ENCODE results near the gene LSM4. TPM values are rescaled to one million over a fixed set of nuclear protein-coding genes. Genes with fewer than 3 reads are reported as not detected.
A peak's percentile ranks its signal among the peaks of the same experiment; 100 is the strongest.

Gene LSM4
- total RNA-seq, 4 donors from 2014 or later: 94.3 to 218 (median 175) TPM

- no peak overlapping the region for H3K4me3 ChIP-seq
- in situ Hi-C loops (cut with MboI; ENCODE audit: low pct_ligation_motif_present in 1 of 4, low pct_unique_long_range_greater_than_20kb in 1 of 4, low sequenced_read_pairs in 3 of 4) (no loop called here), intact Hi-C loops (cut with DNase I; ENCODE audit: low total_unique reads) (no loop called here)
- no peak for TF ChIP-seq POLR2A (IDR thresholded peaks at IDR 0.05)
- no peak for TF ChIP-seq EP300 (IDR thresholded peaks at IDR 0.05; ENCODE audit: low read depth)
- TF ChIP-seq POLR2AphosphoS5 (IDR thresholded peaks at IDR 0.05): no peak
- TF ChIP-seq, protein P1, sequence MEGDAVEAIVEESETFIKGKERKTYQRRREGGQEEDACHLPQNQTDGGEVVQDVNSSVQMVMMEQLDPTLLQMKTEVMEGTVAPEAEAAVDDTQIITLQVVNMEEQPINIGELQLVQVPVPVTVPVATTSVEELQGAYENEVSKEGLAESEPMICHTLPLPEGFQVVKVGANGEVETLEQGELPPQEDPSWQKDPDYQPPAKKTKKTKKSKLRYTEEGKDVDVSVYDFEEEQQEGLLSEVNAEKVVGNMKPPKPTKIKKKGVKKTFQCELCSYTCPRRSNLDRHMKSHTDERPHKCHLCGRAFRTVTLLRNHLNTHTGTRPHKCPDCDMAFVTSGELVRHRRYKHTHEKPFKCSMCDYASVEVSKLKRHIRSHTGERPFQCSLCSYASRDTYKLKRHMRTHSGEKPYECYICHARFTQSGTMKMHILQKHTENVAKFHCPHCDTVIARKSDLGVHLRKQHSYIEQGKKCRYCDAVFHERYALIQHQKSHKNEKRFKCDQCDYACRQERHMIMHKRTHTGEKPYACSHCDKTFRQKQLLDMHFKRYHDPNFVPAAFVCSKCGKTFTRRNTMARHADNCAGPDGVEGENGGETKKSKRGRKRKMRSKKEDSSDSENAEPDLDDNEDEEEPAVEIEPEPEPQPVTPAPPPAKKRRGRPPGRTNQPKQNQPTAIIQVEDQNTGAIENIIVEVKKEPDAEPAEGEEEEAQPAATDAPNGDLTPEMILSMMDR (IDR thresholded peaks at IDR 0.05): no peak
- no peaks in the 10 kb centered on the region for H3K36me3 ChIP-seq
- no peaks in the 10 kb centered on the region for H3K9me3 ChIP-seq
- peak overlapping the region in 3 of 4 donors; percentile 46 to 62 (median 50) for H3K27ac ChIP-seq
- DNase-seq: no peak
- H3K27me3 ChIP-seq: no peaks in the 10 kb centered on the region
- peaks cover 14 to 21% (median 16%) of the 10 kb centered on the region in 4 donors for H3K4me1 ChIP-seq
- WGBS, 2 donors (ENCODE audit: low coverage in 1 of 2): 61% methylated on average over 8 to 12 of the region's 12 CpGs
Measured at GRCh38 chr19:18284712-18285360, 38.0 kb downstream of the LSM4 start.

DNA sequence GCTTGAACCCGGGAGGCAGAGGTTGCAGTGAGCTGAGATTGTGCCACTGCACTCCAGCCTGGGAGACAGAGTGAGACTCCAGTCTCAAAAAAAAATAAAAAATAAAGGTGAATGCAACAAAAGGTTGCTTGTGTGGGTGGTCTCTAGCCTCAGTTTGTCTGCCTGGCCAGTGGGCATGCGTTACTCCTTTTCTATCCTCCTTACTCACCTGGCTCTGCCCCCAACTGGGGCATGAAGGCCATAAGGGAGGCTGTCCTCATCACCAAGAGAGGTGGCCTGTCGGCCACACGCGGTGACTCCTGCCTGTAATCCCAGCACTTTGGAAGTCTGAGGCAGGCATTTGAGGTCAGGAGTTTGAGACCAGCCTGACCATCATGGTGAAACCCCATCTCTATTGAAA is 39.5 kb downstream of the LSM4 start:
- 80 to 92% methylated on average over 1 to 5 of the region's 5 CpGs for WGBS, 2 donors (ENCODE audit: low coverage in 1 of 2)
- intact Hi-C loops (cut with DNase I; ENCODE audit: low total_unique reads) (no loop called here), in situ Hi-C loops (cut with MboI; ENCODE audit: low pct_ligation_motif_present in 1 of 4, low pct_unique_long_range_greater_than_20kb in 1 of 4, low sequenced_read_pairs in 3 of 4) (no loop called here)
- peaks cover 21 to 29% (median 26%) of the 10 kb centered on the region in 4 donors for H3K4me1 ChIP-seq
- DNase-seq: no peak
- no peak for TF ChIP-seq EP300 (IDR thresholded peaks at IDR 0.05; ENCODE audit: low read depth)
- TF ChIP-seq, protein P1 (IDR thresholded peaks at IDR 0.05): no peak
- no peak for TF ChIP-seq POLR2AphosphoS5 (IDR thresholded peaks at IDR 0.05)
- no peak for TF ChIP-seq POLR2A (IDR thresholded peaks at IDR 0.05)
- no peak overlapping the region for H3K4me3 ChIP-seq
- H3K27ac ChIP-seq: peak overlapping the region; percentile 96 to 100 (median 98)
- no peaks in the 10 kb centered on the region for H3K9me3 ChIP-seq
- H3K36me3 ChIP-seq: peaks cover 0 to 7% (median 3%) of the 10 kb centered on the region in 4 donors
- no peaks in the 10 kb centered on the region for H3K27me3 ChIP-seq

DNA sequence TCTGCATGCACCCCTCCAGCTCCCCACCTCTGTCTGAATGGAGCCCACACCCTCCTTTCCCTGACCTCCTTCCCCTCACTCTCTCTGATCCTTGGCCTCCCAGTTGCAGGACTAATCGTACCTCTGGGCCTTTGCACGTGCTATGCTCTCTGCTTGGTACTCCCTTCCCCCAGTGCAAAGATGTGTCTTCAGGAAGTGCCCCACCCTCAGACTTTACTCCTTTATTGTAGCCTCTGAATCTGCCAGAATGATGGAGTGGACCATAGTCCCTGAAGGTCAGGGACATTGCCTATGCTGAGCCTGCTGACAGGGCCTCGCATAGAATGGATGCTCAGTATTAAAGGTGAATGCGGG is 40.1 kb downstream of the LSM4 start:
- Histone ChIP-seq H3K27me3 (no peaks in the 10 kb centered on the region), H3K36me3 (peaks cover 0 to 7% (median 3%) of the 10 kb centered on the region in 4 donors), H3K9me3 (no peaks in the 10 kb centered on the region), H3K4me1 (peaks cover 25 to 35% (median 32%) of the 10 kb centered on the region in 4 donors), H3K27ac (peak overlapping the region; percentile 96 to 100 (median 98)), H3K4me3 (peak overlapping the region in 1 of 4 donors; percentile 48)
- intact Hi-C loops (cut with DNase I; ENCODE audit: low total_unique reads): no loop called here
- WGBS, 2 donors (ENCODE audit: low coverage in 1 of 2): 7 to 32% methylated on average over 2 to 4 of the region's 4 CpGs
- peak; percentile 77 for DNase-seq
- TF ChIP-seq POLR2AphosphoS5 (IDR thresholded peaks at IDR 0.05): peak; percentile 6 to 78 (median 48)
- peak; percentile 85 for TF ChIP-seq EP300 (IDR thresholded peaks at IDR 0.05; ENCODE audit: low read depth)
- TF ChIP-seq POLR2A (IDR thresholded peaks at IDR 0.05): no peak
- TF ChIP-seq, protein P1 (IDR thresholded peaks at IDR 0.05): no peak
- in situ Hi-C loops (cut with MboI; ENCODE audit: low pct_ligation_motif_present in 1 of 4, low pct_unique_long_range_greater_than_20kb in 1 of 4, low sequenced_read_pairs in 3 of 4): no loop called here

GRCh38 chr19:18282021-18282787 is 40.7 kb downstream of the LSM4 start:
- no peak for DNase-seq
- peaks cover 28 to 39% (median 36%) of the 10 kb centered on the region in 4 donors for H3K4me1 ChIP-seq
- TF ChIP-seq POLR2A (IDR thresholded peaks at IDR 0.05) (peak; percentile 91), POLR2AphosphoS5 (IDR thresholded peaks at IDR 0.05) (peak; percentile 37 to 97 (median 49)), EP300 (IDR thresholded peaks at IDR 0.05; ENCODE audit: low read depth) (no peak)
- TF ChIP-seq, protein P1 (IDR thresholded peaks at IDR 0.05): peak in 4 of 5 experiments; percentile 19 to 55 (median 30)
- peaks cover 0 to 7% (median 3%) of the 10 kb centered on the region in 4 donors for H3K36me3 ChIP-seq
- WGBS, 2 donors (ENCODE audit: low coverage in 1 of 2): 0 to 2% methylated on average over 5 to 22 of the region's 27 CpGs
- H3K9me3 ChIP-seq: no peaks in the 10 kb centered on the region
- intact Hi-C loops (cut with DNase I; ENCODE audit: low total_unique reads) (no loop called here), in situ Hi-C loops (cut with MboI; ENCODE audit: low pct_ligation_motif_present in 1 of 4, low pct_unique_long_range_greater_than_20kb in 1 of 4, low sequenced_read_pairs in 3 of 4) (no loop called here)
- peak overlapping the region; percentile 38 to 48 (median 39) for H3K4me3 ChIP-seq
- H3K27me3 ChIP-seq: no peaks in the 10 kb centered on the region
- peak overlapping the region; percentile 96 to 100 (median 98) for H3K27ac ChIP-seq
